ENCODE measurements around the gene GRM8.

The GRM8 gene

DNA sequence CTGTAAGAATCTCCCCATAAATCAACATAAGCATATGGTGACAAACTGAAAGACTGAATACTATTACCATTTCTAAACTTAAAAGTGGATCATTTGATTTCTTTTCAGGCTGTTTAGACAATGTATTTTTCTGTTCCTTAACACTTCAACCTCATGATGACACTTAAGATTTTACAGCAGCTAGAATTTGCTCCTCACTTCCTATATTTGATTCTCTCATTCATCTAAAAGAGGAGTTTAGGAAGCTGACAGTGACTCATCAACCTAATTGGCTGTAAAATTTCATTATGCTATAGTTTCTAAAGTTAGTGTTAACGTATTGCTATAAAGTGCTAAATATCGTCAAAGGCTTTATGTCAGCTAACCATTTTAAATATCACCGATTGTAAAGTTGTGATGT lies 478.7 kb downstream of the GRM8 start:
- DNase-seq (ENCODE audit: extremely low read depth, low read depth) = no peak
- TF ChIP-seq, protein P1, sequence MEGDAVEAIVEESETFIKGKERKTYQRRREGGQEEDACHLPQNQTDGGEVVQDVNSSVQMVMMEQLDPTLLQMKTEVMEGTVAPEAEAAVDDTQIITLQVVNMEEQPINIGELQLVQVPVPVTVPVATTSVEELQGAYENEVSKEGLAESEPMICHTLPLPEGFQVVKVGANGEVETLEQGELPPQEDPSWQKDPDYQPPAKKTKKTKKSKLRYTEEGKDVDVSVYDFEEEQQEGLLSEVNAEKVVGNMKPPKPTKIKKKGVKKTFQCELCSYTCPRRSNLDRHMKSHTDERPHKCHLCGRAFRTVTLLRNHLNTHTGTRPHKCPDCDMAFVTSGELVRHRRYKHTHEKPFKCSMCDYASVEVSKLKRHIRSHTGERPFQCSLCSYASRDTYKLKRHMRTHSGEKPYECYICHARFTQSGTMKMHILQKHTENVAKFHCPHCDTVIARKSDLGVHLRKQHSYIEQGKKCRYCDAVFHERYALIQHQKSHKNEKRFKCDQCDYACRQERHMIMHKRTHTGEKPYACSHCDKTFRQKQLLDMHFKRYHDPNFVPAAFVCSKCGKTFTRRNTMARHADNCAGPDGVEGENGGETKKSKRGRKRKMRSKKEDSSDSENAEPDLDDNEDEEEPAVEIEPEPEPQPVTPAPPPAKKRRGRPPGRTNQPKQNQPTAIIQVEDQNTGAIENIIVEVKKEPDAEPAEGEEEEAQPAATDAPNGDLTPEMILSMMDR (IDR thresholded peaks at IDR 0.05; ENCODE audit: low read depth, low read length) = no peak

DNA sequence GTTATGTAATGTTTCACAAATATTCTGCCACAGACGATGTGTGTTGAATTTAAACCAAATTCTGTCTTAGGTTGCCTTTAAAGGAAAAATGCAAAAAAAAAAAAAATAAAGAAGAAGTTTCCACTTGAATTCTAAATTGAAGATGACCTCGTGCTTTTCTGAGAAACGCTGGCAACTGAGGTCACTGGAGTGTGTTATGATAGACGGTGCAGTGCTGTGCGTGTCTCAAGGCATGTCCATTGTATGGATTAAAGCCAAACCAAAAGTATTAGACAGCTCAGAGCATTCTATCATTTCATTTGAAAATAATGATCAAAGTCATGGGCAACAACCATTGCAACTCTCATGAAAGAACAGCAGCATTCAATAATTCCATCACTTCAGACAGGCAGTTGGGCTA lies 483.9 kb downstream of the GRM8 start:
- DNase-seq (ENCODE audit: extremely low read depth, low read depth) = no peak

DNA sequence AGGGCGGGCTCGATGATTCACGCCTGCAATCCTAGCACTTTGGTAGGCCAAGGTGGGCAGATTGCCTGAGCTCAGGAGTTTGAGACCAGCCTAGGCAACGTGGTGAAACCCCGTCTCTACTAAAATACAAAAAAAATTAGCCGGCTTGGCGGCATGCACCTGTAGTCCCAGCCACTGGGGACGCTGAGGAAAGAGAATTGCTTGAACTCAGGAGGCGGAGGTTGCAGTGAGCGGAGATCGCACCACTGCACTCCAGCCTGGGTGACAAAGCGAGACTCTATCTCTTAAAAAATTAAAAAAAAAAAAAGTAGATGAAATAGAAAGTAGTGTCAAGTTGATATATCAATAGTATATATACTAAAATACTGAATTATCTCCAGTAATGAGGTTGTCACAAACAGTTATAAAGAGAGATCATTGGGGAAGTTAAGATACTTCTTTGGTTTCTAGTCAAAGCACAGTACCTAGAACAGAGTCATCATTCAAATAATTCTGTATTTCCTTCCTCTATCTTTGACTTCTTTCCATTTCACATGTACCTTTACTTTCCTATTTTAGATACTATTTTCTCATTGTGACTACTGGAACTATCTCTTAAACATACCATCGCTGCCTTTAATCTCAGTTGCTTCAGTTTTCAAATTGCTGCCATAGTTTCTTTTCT lies 491.7 kb downstream of the GRM8 start:
- TF ChIP-seq, protein P1 (IDR thresholded peaks at IDR 0.05; ENCODE audit: low read depth, low read length) = no peak
- DNase-seq (ENCODE audit: extremely low read depth, low read depth) = no peak

More for the DNA sequence above, 483.9 kb downstream of the GRM8 start:
- TF ChIP-seq, protein P1 (IDR thresholded peaks at IDR 0.05; ENCODE audit: low read depth, low read length) = no peak

DNA sequence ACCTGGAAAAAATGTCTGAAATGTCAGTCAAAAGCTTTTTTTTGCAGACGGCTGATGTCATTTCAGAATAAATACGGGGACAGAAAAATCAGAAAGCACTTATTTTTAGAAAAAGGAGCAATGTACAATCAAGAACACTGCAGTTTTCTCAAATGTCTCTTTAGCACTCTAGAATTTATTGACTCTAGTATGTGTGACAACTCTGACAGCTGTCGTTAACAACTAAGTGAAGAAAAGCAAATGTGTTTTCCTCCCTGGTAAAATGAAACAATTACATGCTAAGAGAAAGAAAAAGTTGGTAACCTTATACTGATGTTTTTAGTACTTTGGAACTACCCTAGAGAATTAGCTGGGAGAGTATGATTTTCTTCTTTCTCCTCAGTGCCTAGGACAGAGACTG lies 497.4 kb downstream of the GRM8 start:
- TF ChIP-seq, protein P1 (IDR thresholded peaks at IDR 0.05; ENCODE audit: low read depth, low read length) = no peak
- DNase-seq (ENCODE audit: extremely low read depth, low read depth) = no peak

DNA sequence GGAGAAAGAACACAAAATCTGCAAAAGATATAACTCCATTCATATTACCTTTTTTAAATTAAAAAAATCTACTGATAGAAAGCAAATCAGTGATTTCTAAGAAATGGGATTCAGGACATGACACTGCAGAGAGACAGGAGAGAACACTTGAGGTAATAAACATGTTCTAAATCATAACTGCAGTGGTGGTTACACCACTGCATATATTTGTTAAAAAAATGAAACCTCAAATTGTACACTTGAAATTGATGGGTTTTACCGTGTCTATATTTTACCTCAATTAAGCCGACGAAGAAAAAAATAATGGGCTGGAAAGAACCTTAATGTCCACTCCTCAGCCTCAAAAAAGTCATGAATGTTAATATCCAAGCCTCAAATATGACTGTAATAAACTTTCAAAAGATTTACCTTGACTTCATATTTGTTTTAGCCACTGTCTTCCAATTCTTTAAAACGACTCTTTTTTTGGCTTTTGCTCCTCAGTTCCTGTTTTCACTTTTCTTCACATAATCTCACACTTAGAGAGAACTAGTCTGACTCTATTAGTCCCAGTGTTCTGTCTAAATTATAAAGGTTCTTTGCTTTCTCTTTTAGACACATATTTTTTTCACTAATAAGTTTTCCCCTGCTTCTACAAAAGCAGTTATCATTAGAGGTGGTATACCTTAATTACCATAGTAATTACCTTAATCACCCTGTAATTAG lies 502.4 kb downstream of the GRM8 start:
- no peak for DNase-seq (ENCODE audit: extremely low read depth, low read depth)
- TF ChIP-seq, protein P1 (IDR thresholded peaks at IDR 0.05; ENCODE audit: low read depth, low read length) = no peak

DNA sequence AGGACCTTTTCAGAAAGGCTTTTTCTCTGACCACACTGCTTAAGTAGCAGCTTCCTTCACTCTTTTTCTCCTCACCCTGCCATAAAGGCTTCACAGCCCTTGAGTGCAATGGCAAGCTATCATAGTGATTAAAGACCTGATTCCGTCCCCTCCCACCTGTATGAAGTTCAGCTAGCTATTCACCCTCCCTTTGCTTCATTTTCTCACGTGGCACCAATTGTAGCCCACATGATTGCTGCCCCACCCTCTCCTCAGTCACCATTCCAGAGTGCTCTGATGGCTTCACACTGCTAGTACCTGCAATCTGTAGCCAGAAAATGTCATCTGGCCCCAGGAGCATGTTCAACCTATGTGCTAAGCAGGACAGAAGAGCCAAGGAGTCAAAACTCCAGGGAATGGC lies 523.8 kb downstream of the GRM8 start:
- no peak for DNase-seq (ENCODE audit: extremely low read depth, low read depth)
- TF ChIP-seq, protein P1 (IDR thresholded peaks at IDR 0.05; ENCODE audit: low read depth, low read length) = no peak

DNA sequence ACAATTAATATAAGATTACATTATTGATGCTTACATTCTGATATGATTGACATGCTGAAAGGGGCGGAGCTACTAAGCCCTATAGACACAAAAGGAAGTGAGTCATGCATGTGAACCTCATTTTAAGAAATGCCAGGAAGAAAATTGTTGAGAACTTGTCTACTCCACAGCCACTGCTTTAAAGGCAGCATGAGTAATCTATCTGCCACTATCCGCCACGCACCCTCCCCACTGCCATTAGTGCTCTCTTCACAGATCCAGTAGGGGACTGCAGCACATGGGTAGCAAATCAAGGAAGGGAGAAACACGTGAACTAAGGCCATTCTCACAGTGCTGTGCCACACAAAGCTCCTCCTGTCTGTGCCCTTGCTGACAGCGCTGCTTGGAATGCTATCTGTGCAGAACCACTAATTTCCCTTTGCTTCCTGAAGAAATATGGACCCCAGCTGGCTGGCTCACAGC lies 524.8 kb downstream of the GRM8 start:
- TF ChIP-seq, protein P1 (IDR thresholded peaks at IDR 0.05; ENCODE audit: low read depth, low read length) = no peak
- no peak for DNase-seq (ENCODE audit: extremely low read depth, low read depth)
